ENCODE results near the gene TMEM217.

- TF ChIP-seq, protein P1, sequence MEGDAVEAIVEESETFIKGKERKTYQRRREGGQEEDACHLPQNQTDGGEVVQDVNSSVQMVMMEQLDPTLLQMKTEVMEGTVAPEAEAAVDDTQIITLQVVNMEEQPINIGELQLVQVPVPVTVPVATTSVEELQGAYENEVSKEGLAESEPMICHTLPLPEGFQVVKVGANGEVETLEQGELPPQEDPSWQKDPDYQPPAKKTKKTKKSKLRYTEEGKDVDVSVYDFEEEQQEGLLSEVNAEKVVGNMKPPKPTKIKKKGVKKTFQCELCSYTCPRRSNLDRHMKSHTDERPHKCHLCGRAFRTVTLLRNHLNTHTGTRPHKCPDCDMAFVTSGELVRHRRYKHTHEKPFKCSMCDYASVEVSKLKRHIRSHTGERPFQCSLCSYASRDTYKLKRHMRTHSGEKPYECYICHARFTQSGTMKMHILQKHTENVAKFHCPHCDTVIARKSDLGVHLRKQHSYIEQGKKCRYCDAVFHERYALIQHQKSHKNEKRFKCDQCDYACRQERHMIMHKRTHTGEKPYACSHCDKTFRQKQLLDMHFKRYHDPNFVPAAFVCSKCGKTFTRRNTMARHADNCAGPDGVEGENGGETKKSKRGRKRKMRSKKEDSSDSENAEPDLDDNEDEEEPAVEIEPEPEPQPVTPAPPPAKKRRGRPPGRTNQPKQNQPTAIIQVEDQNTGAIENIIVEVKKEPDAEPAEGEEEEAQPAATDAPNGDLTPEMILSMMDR (IDR thresholded peaks at IDR 0.05) = no peak
- no peak for TF ChIP-seq POLR2A (IDR thresholded peaks at IDR 0.05)
These were observed 39.4 kb downstream of the TMEM217 start for GRCh38 chr6:37218511-37218910.

Data from testis (tissue), 2 donors.